Renal cortex interstitium (tissue), 11 donors: ENCODE data around the gene VRK2. TPM values are rescaled to one million over a fixed set of nuclear protein-coding genes. Genes with fewer than 3 reads are reported as not detected.
"Not testable (repeated sequence)": the region's sequence is repeated elsewhere in the genome, so short reads cannot be mapped to it uniquely, and the experiment has no call there.

Experiments used
- DNase-seq, 11 donors: peaks; one replicate each; pipeline ENCODE4 v3.0.0-alpha.2; 2013; ENCODE audit warnings: low read depth in 9 of 11, low spot score in 4 of 11; ENCODE audit errors: extremely low read depth in 1 of 11
- polyA plus RNA-seq, 3 donors: library from polyadenylated mRNA; unstranded; fragments of 120-200 nt; gene quantifications; one replicate each; pipeline ENCODE4 v1.2.1, GENCODE V29; 2013; ENCODE audit not compliant: insufficient read length in 3 of 3

VRK2 gene
- polyA plus RNA-seq, 3 donors, result 18.8 to 23.5 (median 19.6) TPM

- DNase-seq, result no peak
Observed at GRCh38 chr2:58138396-58139030, 91.9 kb downstream of the VRK2 start.

DNA sequence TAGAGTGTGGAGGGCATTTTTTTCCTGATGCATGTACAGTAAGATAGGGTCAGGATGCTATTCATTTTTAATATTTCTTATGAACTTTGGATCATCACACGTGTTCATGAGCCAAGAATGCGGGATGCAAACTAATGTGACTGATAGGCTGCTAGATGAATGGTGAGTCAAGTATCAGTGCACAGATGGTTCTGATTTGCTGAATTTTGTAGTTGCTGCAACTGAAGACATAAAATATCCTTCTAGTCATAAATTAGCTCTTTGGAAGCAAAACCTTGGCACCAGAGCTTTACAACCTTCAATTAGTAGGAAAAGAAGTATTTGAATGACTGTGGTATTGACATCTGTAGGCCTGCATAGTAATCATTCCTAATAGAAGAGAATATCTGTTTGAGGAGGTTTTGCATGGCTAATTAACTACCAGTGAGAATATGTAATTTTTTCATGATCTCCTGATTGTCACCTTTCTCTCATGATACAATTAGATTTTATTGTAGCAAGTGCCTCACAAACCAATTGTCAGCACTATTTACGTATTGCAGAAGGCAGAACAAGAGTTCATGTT, 94.0 kb downstream of the VRK2 start:
- no peak for DNase-seq

- DNase-seq, result not testable (repeated sequence)
Observed at GRCh38 chr2:58145769-58146168, 99.2 kb downstream of the VRK2 start.

DNA sequence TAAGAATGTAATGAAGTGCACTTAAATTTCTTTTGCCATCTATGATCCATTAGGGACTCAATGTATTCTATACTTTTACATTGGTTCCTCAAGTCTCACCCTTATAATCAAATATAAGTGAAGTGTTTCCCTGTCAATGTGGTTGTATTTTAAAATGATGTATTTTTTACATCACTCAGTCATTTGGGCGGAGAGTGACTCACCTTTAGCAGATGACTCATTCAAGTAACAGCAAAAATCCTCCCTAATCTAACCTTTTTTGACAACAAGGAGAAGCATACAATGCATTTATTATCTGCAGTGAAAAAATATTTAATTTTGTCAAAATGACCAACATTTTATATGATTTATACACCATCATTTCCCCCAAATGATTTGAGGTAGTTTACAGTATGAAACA, 100.1 kb downstream of the VRK2 start:
- no peak for DNase-seq

GRCh38 chr2:58155160-58155778, 108.7 kb downstream of the VRK2 start:
- no peak for DNase-seq

GRCh38 chr2:58156780-58157179, 110.2 kb downstream of the VRK2 start:
- no peak for DNase-seq

GRCh38 chr2:58157754-58158153, 111.1 kb downstream of the VRK2 start:
- DNase-seq, result no peak

- DNase-seq, result no peak
Observed at GRCh38 chr2:58158481-58158880, 111.9 kb downstream of the VRK2 start.

DNA sequence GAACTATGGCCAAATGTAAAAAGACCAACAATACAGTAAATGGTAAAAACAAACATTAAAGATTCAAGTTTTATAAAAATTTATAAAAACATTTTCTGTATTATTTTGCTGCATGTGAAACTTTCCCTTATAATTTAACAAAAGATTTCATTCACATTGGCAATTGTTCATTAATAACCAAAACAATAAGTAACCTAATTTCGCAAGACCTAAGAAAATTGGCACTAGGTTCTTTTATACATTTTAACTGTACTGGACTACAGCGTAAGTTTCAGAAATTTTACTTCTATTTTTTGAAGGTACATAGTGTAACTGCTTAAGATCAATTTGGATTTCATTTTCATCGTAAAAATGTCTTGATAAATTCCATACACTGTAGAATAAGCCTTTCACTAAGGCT, 117.3 kb downstream of the VRK2 start:
- no peak for DNase-seq

DNA sequence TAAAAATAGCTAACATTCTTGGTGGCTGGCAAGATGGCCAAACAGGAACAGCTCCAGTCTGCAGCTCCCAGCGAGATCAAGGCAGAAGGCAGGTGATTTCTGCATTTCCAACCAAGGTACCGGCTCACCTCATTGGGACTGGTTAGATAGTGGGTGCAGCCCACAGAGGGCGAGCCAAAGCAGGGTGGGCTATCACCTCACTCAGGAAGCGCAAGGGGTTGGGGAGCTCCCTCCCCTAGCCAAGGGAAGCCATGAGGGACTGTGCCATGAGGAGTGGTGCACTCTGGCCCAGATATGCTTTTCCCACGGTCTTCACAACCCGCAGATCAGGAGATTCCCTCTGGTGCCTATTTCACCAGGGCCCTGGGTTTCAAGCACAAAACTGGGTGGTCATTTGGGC, 121.5 kb downstream of the VRK2 start:
- DNase-seq, result not testable (repeated sequence)

DNA sequence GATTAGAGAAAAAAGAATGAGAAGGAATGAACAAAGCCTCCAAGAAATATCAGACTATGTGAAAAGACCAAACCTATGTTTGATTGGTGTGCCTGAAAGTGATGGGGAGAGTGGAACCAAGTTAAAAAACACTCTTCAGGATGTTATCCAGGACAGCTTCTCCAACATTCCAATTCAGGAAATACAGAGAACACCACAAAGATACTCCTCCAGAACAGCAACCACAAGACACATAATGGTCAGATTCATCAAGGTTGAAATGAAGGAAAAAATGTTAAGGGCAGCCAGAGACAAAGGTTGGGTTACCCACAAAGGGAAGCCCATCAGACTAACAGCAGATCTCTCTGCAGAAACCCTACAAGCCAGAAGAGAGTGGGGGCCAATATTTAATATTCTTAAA, 123.2 kb downstream of the VRK2 start:
- DNase-seq, result not testable (repeated sequence)

DNA sequence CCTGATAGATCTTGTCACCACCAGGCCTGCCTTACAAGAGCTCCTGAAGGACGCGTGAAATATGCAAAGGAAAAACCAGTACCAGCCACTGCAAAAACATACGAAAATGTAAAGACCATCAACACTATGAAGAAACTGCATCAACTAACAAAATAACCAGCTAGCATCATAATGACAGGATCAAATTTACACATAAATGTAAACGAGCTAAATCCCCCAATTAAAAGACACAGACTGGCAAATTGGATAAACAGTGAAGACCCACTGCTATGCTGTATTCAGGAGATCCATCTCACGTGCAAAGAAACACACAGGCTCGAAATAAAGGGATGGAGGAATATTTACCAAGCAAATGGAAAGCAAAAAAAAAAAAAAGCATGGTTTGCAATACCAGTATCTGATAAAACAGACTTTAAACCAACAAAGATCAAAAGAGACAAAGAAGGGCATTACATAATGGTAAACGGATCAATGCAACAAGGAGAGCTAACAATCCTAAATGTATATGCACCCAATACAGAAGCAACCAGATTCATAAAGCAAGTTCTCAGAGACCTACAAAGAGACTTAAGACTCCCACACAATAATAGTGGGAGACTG, 123.8 kb downstream of the VRK2 start:
- DNase-seq, result not testable (repeated sequence)

GRCh38 chr2:58171831-58172230, 125.2 kb downstream of the VRK2 start:
- not testable (repeated sequence) for DNase-seq

DNA sequence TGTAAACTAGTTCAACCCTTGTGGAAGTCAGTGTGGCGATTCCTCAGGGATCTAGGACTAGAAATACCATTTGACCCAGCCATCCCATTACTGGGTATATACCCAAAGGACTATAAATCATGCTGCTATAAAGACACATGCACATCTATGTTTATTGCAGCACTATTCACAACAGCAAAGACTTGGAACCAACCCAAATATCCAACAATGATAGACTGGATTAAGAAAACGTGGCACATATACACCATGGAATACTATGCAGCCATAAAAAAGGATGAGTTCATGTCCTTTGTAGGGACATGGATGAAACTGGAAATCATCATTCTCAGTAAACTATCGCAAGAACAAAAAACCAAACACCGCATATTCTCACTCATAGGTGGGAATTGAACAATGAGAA, 130.6 kb downstream of the VRK2 start:
- DNase-seq, result not testable (repeated sequence)

DNA sequence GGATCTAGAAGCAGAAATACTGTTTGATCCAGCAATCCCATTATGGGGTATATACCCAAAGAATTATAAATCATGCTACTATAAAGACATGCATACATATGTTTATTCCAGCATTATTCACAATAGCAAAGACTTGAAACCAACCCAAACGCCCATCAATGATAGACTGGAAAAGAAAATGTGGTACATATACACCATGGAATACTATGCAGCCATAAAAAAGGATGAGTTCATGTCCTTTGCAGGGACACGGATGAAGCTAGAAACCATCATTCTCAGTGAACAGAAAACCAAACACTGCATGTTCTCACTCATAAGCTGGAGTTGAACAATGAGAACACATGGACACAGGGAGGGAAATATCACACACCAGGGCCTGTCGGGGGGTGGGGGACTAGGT, 133.6 kb downstream of the VRK2 start:
- DNase-seq, result not testable (repeated sequence)

- no peak for DNase-seq
Observed at GRCh38 chr2:58180635-58181034, 134.0 kb downstream of the VRK2 start.

DNA sequence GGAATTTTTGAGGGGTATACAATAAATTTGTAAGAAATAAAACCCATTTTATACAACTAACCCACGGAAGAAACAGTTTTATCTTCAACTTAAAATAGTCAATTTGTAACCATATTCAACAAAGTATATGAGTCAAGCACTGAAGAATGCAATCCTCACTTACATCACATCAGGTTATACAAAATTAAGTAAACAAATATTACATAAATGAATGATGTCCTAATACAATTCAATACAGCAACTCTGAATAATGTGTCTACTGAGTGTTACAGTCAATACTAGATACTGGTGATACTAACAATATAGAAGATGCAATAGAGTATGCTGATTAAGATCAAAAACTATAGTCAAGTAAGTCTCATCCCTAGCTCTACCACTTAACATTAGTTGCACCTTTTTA, 135.9 kb downstream of the VRK2 start:
- no peak for DNase-seq

- DNase-seq, result no peak
Observed at GRCh38 chr2:58186501-58186900, 139.9 kb downstream of the VRK2 start.

DNA sequence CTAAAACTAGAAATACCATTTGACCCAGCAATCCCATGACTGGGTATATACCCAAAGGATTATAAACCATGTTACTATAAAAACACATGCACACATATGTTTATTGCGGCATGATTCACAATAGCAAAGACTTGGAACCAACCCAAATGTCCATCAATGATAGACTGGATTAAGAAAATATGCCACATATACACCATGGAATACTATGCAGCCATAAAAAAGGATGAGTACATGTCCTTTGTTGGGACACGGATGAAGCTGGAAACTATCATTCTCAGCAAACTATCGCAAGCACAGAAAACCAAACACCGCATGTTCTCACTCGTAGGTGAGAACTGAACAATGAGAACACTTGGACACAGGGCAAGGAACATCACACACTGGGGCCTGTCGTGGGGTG, 140.4 kb downstream of the VRK2 start:
- DNase-seq, result not testable (repeated sequence)

- DNase-seq, result no peak
Observed at GRCh38 chr2:58194458-58194857, 147.9 kb downstream of the VRK2 start.
